Tibial nerve (tissue), 4 donors: Measurements from ENCODE around the gene IZUMO2. TPM values are rescaled to one million over a fixed set of nuclear protein-coding genes. Genes with fewer than 3 reads are reported as not detected.

Source experiments
- DNase-seq, 2 donors: peaks; one replicate each; pipeline ENCODE4 v3.0.0-alpha.2; 2019; ENCODE audit warnings: low spot score in 2 of 2
- H3K27ac ChIP-seq, 4 donors: fragments of 200-600 bp; sonication (generic) in 3 of 4; one replicate each; pipeline ENCODE4 v1.5.1; 2017 to 2019; ENCODE audit warnings: mild to moderate bottlenecking in 1 of 4
- H3K27me3 ChIP-seq, 2 donors: fragments of 200-600 bp; sonication (generic) in 1 of 2; one replicate each; pipeline versions ENCODE4 v1.5.1 to v1.6.0; 2017 to 2019
- H3K36me3 ChIP-seq, 3 donors: fragments of 200-600 bp; sonication (generic); one replicate each; pipeline ENCODE4 v1.5.1; 2018 to 2019
- H3K4me1 ChIP-seq, 4 donors: fragments of 200-600 bp; sonication (generic) in 3 of 4; one replicate each; pipeline ENCODE4 v1.5.1; 2017 to 2019
- H3K4me3 ChIP-seq, 4 donors: fragments of 200-600 bp; sonication (generic) in 3 of 4; one replicate each; pipeline ENCODE4 v1.5.1; 2017 to 2019; ENCODE audit warnings: mild to moderate bottlenecking in 1 of 4, moderate library complexity in 1 of 4
- H3K9me3 ChIP-seq, 4 donors: fragments of 200-600 bp; sonication (generic) in 3 of 4; one replicate each; pipeline ENCODE4 v1.5.1; 2017 to 2019
- EP300 ChIP-seq, 2 donors: sonication (generic); formaldehyde crosslinking; IDR thresholded peaks; one replicate each; pipeline ENCODE4 v1.6.1; 2017; ENCODE audit warnings: antibody characterized with exemption in 2 of 2, mild to moderate bottlenecking in 1 of 2
- POLR2A ChIP-seq, 2 donors: fragments of 450-650 bp; IDR thresholded peaks; one replicate each; pipeline ENCODE4 v1.6.1; 2017; ENCODE audit warnings: antibody characterized with exemption in 2 of 2, mild to moderate bottlenecking in 2 of 2, moderate library complexity in 2 of 2
- WGBS, 2 donors: methylation state at CpG; one replicate each; pipeline ENCODE4 v1.1.5; 2018; 5-methylcytosine and 5-hydroxymethylcytosine counted together
- total RNA-seq, 4 donors: library from RNA; depleted of rRNA; stranded (reverse); fragments of >200 nt; gene quantifications; one replicate each; pipeline ENCODE4 v1.1.0, GENCODE V29; 2016
- TF ChIP-seq, protein P1 (sequence below), 5 experiments: fragments of 200-600 bp in 3 of 5; fragments of 450-650 bp in 2 of 5; sonication (generic) in 3 of 5; IDR thresholded peaks; one replicate each; pipeline ENCODE4 v1.5.1; 2016 to 2019; ENCODE audit warnings: antibody characterized with exemption in 5 of 5, mild to moderate bottlenecking in 3 of 5, moderate library complexity in 2 of 5

The IZUMO2 gene
- total RNA-seq, 4 donors from 2014 or later, result not detected

DNA sequence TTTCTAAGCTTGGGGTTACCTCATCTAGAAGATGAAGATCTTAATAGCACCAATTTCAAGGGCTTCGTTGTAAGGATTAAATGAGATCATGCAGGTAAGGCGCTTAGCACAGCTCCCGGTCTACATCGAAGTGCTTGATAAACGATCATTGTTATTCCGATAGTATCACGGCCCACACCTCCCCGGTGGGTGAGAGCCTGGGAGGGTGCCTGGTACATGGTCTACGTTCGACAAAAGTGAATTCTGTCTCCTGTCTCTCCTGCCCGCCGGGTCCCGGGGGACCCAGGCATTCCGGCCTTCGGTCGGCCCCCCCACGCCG, 39.8 kb upstream of the IZUMO2 start:
- peak overlapping the region in 2 of 4 donors; percentile 53 to 76 for H3K4me3 ChIP-seq
- TF ChIP-seq, protein P1, sequence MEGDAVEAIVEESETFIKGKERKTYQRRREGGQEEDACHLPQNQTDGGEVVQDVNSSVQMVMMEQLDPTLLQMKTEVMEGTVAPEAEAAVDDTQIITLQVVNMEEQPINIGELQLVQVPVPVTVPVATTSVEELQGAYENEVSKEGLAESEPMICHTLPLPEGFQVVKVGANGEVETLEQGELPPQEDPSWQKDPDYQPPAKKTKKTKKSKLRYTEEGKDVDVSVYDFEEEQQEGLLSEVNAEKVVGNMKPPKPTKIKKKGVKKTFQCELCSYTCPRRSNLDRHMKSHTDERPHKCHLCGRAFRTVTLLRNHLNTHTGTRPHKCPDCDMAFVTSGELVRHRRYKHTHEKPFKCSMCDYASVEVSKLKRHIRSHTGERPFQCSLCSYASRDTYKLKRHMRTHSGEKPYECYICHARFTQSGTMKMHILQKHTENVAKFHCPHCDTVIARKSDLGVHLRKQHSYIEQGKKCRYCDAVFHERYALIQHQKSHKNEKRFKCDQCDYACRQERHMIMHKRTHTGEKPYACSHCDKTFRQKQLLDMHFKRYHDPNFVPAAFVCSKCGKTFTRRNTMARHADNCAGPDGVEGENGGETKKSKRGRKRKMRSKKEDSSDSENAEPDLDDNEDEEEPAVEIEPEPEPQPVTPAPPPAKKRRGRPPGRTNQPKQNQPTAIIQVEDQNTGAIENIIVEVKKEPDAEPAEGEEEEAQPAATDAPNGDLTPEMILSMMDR (IDR thresholded peaks at IDR 0.05), result no peak
- TF ChIP-seq POLR2A (IDR thresholded peaks at IDR 0.05), result no peak
- H3K4me1 ChIP-seq, result peaks cover 0 to 61% (median 2%) of the 10 kb centered on the region in 4 donors
- DNase-seq, result no peak
- H3K27ac ChIP-seq, result peak overlapping the region; percentile 9 to 92 (median 68)
- H3K9me3 ChIP-seq, result no peaks in the 10 kb centered on the region
- no peaks in the 10 kb centered on the region for H3K36me3 ChIP-seq
- peaks cover 0 to 43% of the 10 kb centered on the region in 2 donors for H3K27me3 ChIP-seq
- 6 to 14% methylated on average over 12 to 16 of the region's 18 CpGs for WGBS, 2 donors

DNA sequence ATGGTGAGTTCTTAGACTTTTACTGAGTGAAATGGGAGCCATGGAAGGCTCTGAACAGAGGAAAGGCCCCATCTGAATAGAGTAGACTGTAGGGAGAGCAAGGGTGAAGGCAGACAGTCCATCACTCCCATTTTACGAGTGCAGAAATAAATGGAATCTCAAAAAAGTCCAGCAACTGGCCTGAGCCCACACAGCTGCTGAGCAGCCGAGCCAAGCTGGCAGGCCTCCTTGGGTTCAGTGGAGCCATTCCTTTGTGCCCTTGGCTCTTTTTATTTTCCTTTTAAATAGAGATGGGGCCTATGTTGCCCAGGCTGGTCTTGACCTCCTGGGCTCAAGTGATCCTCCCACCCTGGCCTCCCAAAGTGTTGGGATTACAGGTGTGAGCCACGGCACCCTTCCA, 39.3 kb upstream of the IZUMO2 start:
- DNase-seq, result no peak
- Histone ChIP-seq H3K9me3 (no peaks in the 10 kb centered on the region), H3K4me1 (peaks cover 0 to 61% (median 2%) of the 10 kb centered on the region in 4 donors), H3K27ac (peak overlapping the region; percentile 9 to 92 (median 68)), H3K4me3 (no peak overlapping the region), H3K27me3 (peaks cover 0 to 43% of the 10 kb centered on the region in 2 donors), H3K36me3 (no peaks in the 10 kb centered on the region)
- 51 to 65% methylated on average over 3 of the region's 3 CpGs for WGBS, 2 donors
- TF ChIP-seq EP300 (IDR thresholded peaks at IDR 0.05) (no peak), POLR2A (IDR thresholded peaks at IDR 0.05) (no peak)
- TF ChIP-seq, protein P1 (IDR thresholded peaks at IDR 0.05), result no peak

DNA sequence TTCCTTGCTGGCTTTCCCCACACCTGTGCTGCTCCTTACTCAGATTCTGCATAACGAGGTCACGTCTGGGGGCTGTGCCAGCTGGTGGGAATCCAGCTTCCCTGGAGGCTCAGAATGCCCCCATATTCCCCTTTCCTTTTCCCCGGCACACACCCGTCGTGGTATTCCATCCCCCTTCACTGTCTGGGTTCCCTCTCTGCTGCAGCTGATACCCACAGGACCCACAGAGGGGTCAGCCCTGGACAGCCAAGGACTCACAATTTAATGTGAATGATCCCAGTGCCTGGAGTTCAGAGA, 36.1 kb upstream of the IZUMO2 start:
- H3K36me3 ChIP-seq, result no peaks in the 10 kb centered on the region
- H3K9me3 ChIP-seq, result no peaks in the 10 kb centered on the region
- 2 to 6% methylated on average over 5 of the region's 5 CpGs for WGBS, 2 donors
- TF ChIP-seq, protein P1 (IDR thresholded peaks at IDR 0.05), result no peak
- TF ChIP-seq POLR2A (IDR thresholded peaks at IDR 0.05), result no peak
- no peak for TF ChIP-seq EP300 (IDR thresholded peaks at IDR 0.05)
- H3K4me1 ChIP-seq, result peaks cover 0 to 46% (median 2%) of the 10 kb centered on the region in 4 donors
- DNase-seq, result no peak
- no peak overlapping the region for H3K4me3 ChIP-seq
- H3K27me3 ChIP-seq, result peaks cover 0 to 19% of the 10 kb centered on the region in 2 donors
- H3K27ac ChIP-seq, result peak overlapping the region in 3 of 4 donors; percentile 17 to 78 (median 71)

DNA sequence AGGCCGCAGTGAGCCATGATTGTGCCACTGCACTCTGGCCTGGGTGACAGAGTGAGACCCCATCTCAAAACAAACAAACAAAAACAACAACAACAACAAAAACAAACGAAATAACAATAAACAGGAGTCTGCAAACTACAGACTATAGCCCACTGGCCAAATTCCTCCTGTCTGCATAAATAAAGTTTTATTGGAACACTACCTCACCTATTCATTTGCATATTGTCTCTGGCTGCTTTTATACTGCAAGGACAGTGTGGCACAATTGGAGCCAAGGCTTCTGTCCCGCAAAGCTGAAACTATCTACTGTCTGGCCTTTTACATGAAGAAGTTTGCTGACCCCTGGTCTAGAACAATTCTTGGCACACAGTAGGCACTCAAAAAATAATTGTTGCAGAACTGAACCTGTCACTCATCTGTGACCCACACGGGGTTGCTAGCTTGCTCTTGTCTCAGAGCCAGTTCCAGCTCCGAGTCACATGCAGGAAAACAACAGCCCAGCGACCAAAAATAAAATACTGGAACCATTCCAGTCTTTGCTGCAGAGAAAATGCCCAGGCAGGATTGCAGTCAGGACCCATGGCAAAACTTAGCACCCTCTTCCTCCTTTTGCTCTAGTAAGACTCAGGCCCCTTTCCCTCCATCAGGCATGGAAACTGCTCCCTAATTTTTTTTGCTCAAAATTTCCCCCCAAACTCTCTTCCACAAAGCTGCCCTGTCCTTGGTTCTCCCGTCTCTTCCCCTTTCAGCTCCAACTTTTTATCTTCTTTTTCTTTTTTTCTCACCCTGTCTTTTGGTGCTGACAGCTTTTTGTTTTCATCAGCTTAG, 35.6 kb upstream of the IZUMO2 start:
- Histone ChIP-seq H3K36me3 (no peaks in the 10 kb centered on the region), H3K27ac (peak overlapping the region in 3 of 4 donors; percentile 17 to 78 (median 71)), H3K9me3 (no peaks in the 10 kb centered on the region), H3K4me3 (no peak overlapping the region), H3K27me3 (peaks cover 0 to 13% of the 10 kb centered on the region in 2 donors), H3K4me1 (peaks cover 0 to 40% (median 2%) of the 10 kb centered on the region in 4 donors)
- 28 to 30% methylated on average over 7 of the region's 7 CpGs for WGBS, 2 donors
- DNase-seq, result peak in 1 of 2 donors; percentile 16
- TF ChIP-seq EP300 (IDR thresholded peaks at IDR 0.05) (peak; percentile 22 to 27), POLR2A (IDR thresholded peaks at IDR 0.05) (no peak)
- TF ChIP-seq, protein P1 (IDR thresholded peaks at IDR 0.05), result peak in 1 of 5 experiments; percentile 7

DNA sequence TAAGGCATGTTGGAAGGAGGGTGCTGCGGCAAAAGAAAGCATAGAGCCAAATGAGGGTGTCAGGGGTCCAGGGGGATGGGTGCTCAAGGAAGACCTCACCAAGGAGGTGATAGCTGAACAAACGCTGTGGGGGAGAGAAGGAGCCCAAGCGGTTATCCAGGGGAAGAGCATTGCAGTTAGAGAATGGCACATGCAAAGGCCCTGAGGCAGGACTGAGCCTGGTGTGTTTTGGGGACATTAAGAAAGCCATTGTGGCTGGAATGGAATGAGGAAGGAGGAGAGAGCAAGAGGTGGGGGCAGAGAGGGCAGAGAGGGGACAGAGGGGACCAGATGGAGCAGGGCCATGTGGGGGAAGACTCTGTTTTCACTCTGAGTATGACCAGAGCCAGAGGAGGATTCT, 34.3 kb upstream of the IZUMO2 start:
- Histone ChIP-seq H3K27ac (no peak overlapping the region), H3K36me3 (no peaks in the 10 kb centered on the region), H3K4me1 (peaks cover 0 to 27% (median 2%) of the 10 kb centered on the region in 4 donors), H3K27me3 (peaks cover 0 to under 1% of the 10 kb centered on the region in 2 donors), H3K9me3 (no peaks in the 10 kb centered on the region), H3K4me3 (no peak overlapping the region)
- DNase-seq, result no peak
- TF ChIP-seq, protein P1 (IDR thresholded peaks at IDR 0.05), result no peak
- TF ChIP-seq POLR2A (IDR thresholded peaks at IDR 0.05) (no peak), EP300 (IDR thresholded peaks at IDR 0.05) (no peak)
- WGBS, 2 donors, result 67 to 75% methylated on average over 3 of the region's 3 CpGs
